Adrenal gland (tissue), 12 donors: ENCODE measurements around the gene RIPOR2. TPM values are rescaled to one million over a fixed set of nuclear protein-coding genes. Genes with fewer than 3 reads are reported as not detected.
"Not testable (repeated sequence)": the region's sequence is repeated elsewhere in the genome, so short reads cannot be mapped to it uniquely, and the experiment has no call there.

Experiments
- DNase-seq, 7 donors: peaks; one replicate each; pipeline ENCODE4 v3.0.0-alpha.2; 2019 to 2020
- H3K27ac ChIP-seq, 5 donors: fragments of 200-600 bp; sonication (generic) in 4 of 5; 1 replicate in 3 of 5; 2 replicates in 2 of 5; pipeline versions ENCODE4 v1.5.1 to v1.8.0; 2016 to 2020; ENCODE audit warnings: mild to moderate bottlenecking in 1 of 5
- H3K27me3 ChIP-seq: fragments of 200-600 bp; 2 replicates; pipeline ENCODE4 v1.8.0; 2021
- H3K36me3 ChIP-seq, 2 donors: fragments of 200-600 bp; replicated peaks in 1 of 2; 1 replicate in 1 of 2; 2 replicates in 1 of 2; pipeline versions ENCODE4 v1.5.1 to v1.8.0; 2018 to 2022
- H3K4me1 ChIP-seq, 2 donors: fragments of 200-600 bp; replicated peaks in 1 of 2; 1 replicate in 1 of 2; 2 replicates in 1 of 2; pipeline versions ENCODE4 v1.5.1 to v1.8.0; 2018 to 2021
- H3K4me3 ChIP-seq, 4 donors: fragments of 200-600 bp; sonication (generic) in 3 of 4; one replicate each; pipeline ENCODE4 v1.5.1; 2016 to 2018
- H3K9me3 ChIP-seq, 3 donors: fragments of 200-600 bp; sonication (generic) in 1 of 3; replicated peaks in 1 of 3; 1 replicate in 2 of 3; 2 replicates in 1 of 3; pipeline versions ENCODE4 v1.5.1 to v1.8.0; 2016 to 2021
- CTCF ChIP-seq, 6 experiments: fragments of 450-650 bp in 4 of 6; fragments of 200-600 bp in 2 of 6; sonication (generic) in 1 of 6; IDR thresholded peaks; 1 replicate in 5 of 6; 2 replicates in 1 of 6; pipeline versions ENCODE4 v1.5.1 to v1.8.0; 2016 to 2021; ENCODE audit warnings: antibody characterized with exemption in 6 of 6, mild to moderate bottlenecking in 2 of 6, moderate library complexity in 1 of 6
- POLR2A ChIP-seq, 2 donors: fragments of 450-650 bp; IDR thresholded peaks; one replicate each; pipeline ENCODE4 v1.6.1; 2017; ENCODE audit warnings: antibody characterized with exemption in 2 of 2, mild to moderate bottlenecking in 2 of 2, moderate library complexity in 1 of 2
- WGBS, 4 donors: extraction: QIAGEN DNeasy Blood & Tissue Kit in 2 of 4; methylation state at CpG; one replicate each; pipeline versions ENCODE4 v1.1.5 to v1.1.7; 2013 to 2017; 5-methylcytosine and 5-hydroxymethylcytosine counted together
- intact Hi-C, 2 donors: fragments of 100-400 bp; cut with DNase I; formaldehyde crosslinking; loops; one replicate each; pipeline versions ENCODE4 v1.14.1 to v1.15.0; 2022 to 2023
- polyA plus RNA-seq, 3 donors: library from polyadenylated mRNA; stranded (reverse); fragments of 200-250 nt in 2 of 3; fragments of 350-450 nt in 1 of 3; fragmentation: Illumina TruSeq in 1 of 3; extraction: RNeasy Lipid Tissue Mini Kit (QIAGEN cat#74804) in 1 of 3; gene quantifications; one replicate each; pipeline ENCODE4 v1.2.3, GENCODE V29; 2013 to 2014
- total RNA-seq, 9 donors: library from RNA; depleted of rRNA in 4 of 9; stranded (reverse); fragments of >200 nt in 4 of 9; fragments of 120-200 nt in 1 of 9; fragmentation: NEBNext Ultra II Directional in 1 of 9; extraction: Animal tissue kit (Norgen Biotek cat#: 25700) in 1 of 9; gene quantifications; one replicate each; pipeline versions ENCODE4 v1.1.0 to v1.2.4, GENCODE V29; 2013 to 2023
- donor health status: healthy with polysubstance abuse.
- donor health status: Bipolar disorder and iron deficiency.
- donor health status: DM: yes; HTN: yes; CAD: no.
- donor health status: DM: no; HTN: no; CAD: no.
- donor health status: DM: no; HTN: no; CAD: no.
- donor health status: DM: yes; HTN: yes; CAD: no.

The RIPOR2 gene
- total and polyA plus RNA-seq, 12 donors = 1.7 to 16.2 (median 3.9) TPM

GRCh38 chr6:24881376-24881775 lies 54.4 kb downstream of the RIPOR2 start:
- Histone ChIP-seq H3K27ac (no peak overlapping the region), H3K9me3 (no peaks in the 10 kb centered on the region), H3K27me3 (no peaks in the 10 kb centered on the region), H3K4me1 (no peaks in the 10 kb centered on the region), H3K36me3 (no peaks in the 10 kb centered on the region), H3K4me3 (no peak overlapping the region)
- intact Hi-C loops = no loop called here
- TF ChIP-seq CTCF (IDR thresholded peaks at IDR 0.05) (no peak), POLR2A (IDR thresholded peaks at IDR 0.05) (no peak)
- no peak for DNase-seq
- 88 to 94% (median 92%) methylated on average over 3 of the region's 3 CpGs for WGBS, 4 donors

DNA sequence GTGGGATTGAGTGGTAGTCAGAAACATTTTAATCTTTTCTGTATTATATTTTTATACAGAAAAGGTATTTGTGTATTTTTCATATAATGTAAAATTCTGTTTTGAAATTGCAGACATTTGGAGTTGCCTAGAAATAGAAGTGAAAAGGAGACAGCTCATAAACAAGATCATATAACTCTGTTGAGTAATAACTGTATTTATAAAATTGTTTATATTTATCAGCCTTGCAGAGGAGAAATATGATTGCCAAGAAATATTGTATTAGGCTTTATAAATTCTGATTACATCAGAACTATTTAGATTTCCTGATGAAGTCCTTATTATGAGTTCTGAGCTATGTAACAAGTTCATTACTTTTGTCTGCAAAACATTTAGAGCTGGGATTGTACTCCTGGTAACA lies 55.3 kb downstream of the RIPOR2 start:
- intact Hi-C loops = no loop called here
- H3K4me1 ChIP-seq = no peaks in the 10 kb centered on the region
- H3K27ac ChIP-seq = no peak overlapping the region
- DNase-seq = no peak
- H3K36me3 ChIP-seq = no peaks in the 10 kb centered on the region
- TF ChIP-seq CTCF (IDR thresholded peaks at IDR 0.05) (no peak), POLR2A (IDR thresholded peaks at IDR 0.05) (no peak)
- no peak overlapping the region for H3K4me3 ChIP-seq
- no peaks in the 10 kb centered on the region for H3K27me3 ChIP-seq
- no peaks in the 10 kb centered on the region for H3K9me3 ChIP-seq

DNA sequence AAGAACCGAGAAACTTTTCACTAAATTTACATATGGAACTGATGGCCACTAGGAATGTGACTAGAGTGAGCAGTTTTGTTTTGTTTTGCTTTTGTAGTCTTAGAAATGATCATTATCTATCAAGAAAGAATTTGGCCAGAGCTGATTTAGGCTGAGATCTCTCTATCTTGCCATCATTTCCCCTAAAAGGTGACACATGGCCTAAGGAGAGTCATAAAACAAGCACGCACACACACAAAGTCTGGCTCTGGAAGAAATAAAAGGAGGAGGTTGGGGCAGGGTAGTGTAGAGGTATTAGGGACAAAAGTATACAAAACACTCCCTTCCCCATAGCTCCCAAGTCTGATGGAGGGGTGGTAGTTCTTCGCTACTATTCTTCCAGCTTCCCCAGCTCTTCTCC lies 56.4 kb downstream of the RIPOR2 start:
- Histone ChIP-seq H3K27ac (no peak overlapping the region), H3K36me3 (no peaks in the 10 kb centered on the region), H3K4me1 (no peaks in the 10 kb centered on the region), H3K9me3 (no peaks in the 10 kb centered on the region), H3K27me3 (no peaks in the 10 kb centered on the region), H3K4me3 (no peak overlapping the region)
- WGBS, 4 donors = 75 to 94% (median 91%) methylated on average over 3 of the region's 3 CpGs
- no peak for DNase-seq
- intact Hi-C loops = no loop called here
- TF ChIP-seq POLR2A (IDR thresholded peaks at IDR 0.05) (no peak), CTCF (IDR thresholded peaks at IDR 0.05) (no peak)

GRCh38 chr6:24877747-24878146 lies 58.0 kb downstream of the RIPOR2 start:
- not testable (repeated sequence) for H3K27me3 ChIP-seq, H3K4me3 ChIP-seq
- WGBS, 4 donors = 87 to 96% (median 90%) methylated on average over 4 of the region's 4 CpGs

DNA sequence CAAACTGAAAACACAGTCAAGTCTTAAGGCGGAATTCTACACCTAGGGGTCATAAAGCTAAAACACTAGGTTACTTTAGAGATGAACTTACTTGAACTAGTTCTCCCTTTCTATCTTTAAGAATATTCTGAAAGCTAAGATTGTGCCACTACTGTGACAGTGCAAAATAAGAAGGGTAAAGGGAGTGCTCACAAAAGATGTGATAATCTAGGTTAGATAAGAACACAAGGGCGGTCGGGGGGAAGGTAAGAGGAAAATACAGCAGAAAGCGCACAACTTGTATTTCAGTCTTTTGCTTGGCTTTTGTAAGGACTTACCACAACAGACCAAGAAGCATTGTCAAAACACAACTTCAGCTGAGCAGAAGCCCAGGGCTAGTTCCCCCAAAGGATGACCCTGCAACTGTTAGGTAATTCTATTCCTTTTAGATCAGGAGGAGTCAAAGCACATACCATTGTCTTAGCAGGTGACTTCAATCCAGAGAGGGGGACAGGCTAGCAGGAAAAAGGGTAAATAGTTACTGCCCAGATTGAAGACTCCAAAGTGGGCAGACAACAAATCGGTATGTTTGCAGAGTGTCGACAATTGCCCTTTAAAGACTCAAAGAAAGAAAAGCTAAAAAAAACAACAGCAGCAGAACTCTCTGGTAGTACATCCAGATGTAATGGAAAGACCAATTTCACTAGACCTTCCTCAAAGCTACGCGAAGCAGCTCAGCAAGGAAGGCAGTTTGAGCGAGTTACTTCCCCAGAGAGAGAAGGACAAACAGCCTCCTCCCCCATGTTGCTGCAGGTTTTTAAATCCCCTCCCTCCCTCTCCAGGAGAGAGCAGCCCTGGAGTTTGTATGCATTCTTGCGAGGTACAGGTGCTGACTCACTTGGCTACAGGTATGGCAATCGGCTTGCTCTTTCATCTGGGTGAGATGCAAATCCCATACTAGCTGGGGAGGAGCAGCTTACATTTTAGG lies 59.0 kb downstream of the RIPOR2 start:
- Histone ChIP-seq H3K4me3 (no peak overlapping the region), H3K27ac (no peak overlapping the region), H3K4me1 (no peaks in the 10 kb centered on the region), H3K36me3 (no peaks in the 10 kb centered on the region), H3K9me3 (no peaks in the 10 kb centered on the region), H3K27me3 (no peaks in the 10 kb centered on the region)
- 85 to 88% (median 86%) methylated on average over 11 of the region's 11 CpGs for WGBS, 4 donors
- TF ChIP-seq POLR2A (IDR thresholded peaks at IDR 0.05) = no peak
- no peak for TF ChIP-seq CTCF (IDR thresholded peaks at IDR 0.05)
- intact Hi-C loops = no loop called here
- DNase-seq = no peak

More at GRCh38 chr6:24877747-24878146, 58.0 kb downstream of the RIPOR2 start:
- intact Hi-C loops, DNase-seq, H3K4me1 ChIP-seq, H3K9me3 ChIP-seq, H3K27ac ChIP-seq, H3K36me3 ChIP-seq: not testable (repeated sequence)
